ENCODE data around the gene AIRE.

GRCh38 chr21:44282370-44282769, 3.3 kb upstream of the AIRE start:
- TF ChIP-seq CTCF (IDR thresholded peaks at IDR 0.05) = no peak
- TF ChIP-seq EP300 (IDR thresholded peaks at IDR 0.05) = no peak
- TF ChIP-seq POLR2A (IDR thresholded peaks at IDR 0.05) = no peak

All from ovary (tissue), 3 donors.